ENCODE data around the gene DDX56.

DNA sequence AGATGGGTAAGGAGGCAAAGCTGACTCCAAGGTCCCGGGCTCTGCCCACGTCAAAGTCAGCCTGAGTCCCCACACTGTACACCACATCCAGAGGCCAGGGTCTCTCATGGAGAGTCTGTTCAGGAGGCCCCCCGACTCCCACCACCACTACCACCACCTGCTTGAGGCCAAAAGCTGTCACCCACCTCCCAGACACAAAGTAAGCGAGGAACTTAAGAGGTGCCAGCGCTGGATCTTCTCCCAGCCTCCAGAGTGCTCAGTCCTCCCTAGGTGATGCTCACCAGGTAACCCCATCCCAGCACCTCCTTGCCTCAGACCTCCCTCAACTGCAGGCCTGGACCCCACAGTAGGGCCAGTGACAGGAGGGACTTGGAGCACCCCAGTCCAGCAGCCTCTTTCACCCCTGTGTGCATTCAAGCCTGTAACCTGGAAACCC is 33.1 kb downstream of the DDX56 start:
- no peak for TF ChIP-seq RAD21 (CRISPR knock-in tag; IDR thresholded peaks at IDR 0.05)
- no peak for TF ChIP-seq TAF1 (CRISPR knock-in tag; IDR thresholded peaks at IDR 0.05)
- no peak for TF ChIP-seq TCF12 (IDR thresholded peaks at IDR 0.05)
- TF ChIP-seq TCF12 (CRISPR knock-in tag; IDR thresholded peaks at IDR 0.05) = no peak
- TF ChIP-seq CREB1 (IDR thresholded peaks at IDR 0.05) = no peak
- no peak for TF ChIP-seq CREB1 (CRISPR knock-in tag; IDR thresholded peaks at IDR 0.05)
- TF ChIP-seq, protein P1, sequence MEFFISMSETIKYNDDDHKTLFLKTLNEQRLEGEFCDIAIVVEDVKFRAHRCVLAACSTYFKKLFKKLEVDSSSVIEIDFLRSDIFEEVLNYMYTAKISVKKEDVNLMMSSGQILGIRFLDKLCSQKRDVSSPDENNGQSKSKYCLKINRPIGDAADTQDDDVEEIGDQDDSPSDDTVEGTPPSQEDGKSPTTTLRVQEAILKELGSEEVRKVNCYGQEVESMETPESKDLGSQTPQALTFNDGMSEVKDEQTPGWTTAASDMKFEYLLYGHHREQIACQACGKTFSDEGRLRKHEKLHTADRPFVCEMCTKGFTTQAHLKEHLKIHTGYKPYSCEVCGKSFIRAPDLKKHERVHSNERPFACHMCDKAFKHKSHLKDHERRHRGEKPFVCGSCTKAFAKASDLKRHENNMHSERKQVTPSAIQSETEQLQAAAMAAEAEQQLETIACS (CRISPR knock-in tag; IDR thresholded peaks at IDR 0.05) = no peak
- TF ChIP-seq ZNF24 (IDR thresholded peaks at IDR 0.05) = no peak
- TF ChIP-seq, protein P2, sequence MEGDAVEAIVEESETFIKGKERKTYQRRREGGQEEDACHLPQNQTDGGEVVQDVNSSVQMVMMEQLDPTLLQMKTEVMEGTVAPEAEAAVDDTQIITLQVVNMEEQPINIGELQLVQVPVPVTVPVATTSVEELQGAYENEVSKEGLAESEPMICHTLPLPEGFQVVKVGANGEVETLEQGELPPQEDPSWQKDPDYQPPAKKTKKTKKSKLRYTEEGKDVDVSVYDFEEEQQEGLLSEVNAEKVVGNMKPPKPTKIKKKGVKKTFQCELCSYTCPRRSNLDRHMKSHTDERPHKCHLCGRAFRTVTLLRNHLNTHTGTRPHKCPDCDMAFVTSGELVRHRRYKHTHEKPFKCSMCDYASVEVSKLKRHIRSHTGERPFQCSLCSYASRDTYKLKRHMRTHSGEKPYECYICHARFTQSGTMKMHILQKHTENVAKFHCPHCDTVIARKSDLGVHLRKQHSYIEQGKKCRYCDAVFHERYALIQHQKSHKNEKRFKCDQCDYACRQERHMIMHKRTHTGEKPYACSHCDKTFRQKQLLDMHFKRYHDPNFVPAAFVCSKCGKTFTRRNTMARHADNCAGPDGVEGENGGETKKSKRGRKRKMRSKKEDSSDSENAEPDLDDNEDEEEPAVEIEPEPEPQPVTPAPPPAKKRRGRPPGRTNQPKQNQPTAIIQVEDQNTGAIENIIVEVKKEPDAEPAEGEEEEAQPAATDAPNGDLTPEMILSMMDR (CRISPR knock-in tag; IDR thresholded peaks at IDR 0.05) = no peak
- TF ChIP-seq ZFP82 (CRISPR knock-in tag; IDR thresholded peaks at IDR 0.05; ENCODE audit: borderline replicate concordance) = no peak
- TF ChIP-seq RNF2 (conservative IDR thresholded peaks at IDR 0.05; ENCODE audit: low read depth) = no peak
- TF ChIP-seq FOSL1 (CRISPR knock-in tag; IDR thresholded peaks at IDR 0.05; ENCODE audit: borderline replicate concordance) = no peak
- TF ChIP-seq POLR2A (IDR thresholded peaks at IDR 0.05; ENCODE audit: insufficient read depth in 1 of 2, low read depth in 2 of 2, low read length in 2 of 2) = no peak
- TF ChIP-seq ZNF138 (CRISPR knock-in tag; IDR thresholded peaks at IDR 0.05; ENCODE audit: low read depth) = 0 out of 2 replicates have a peak, but pooled peaks have one; percentile 52
- TF ChIP-seq, protein P3, sequence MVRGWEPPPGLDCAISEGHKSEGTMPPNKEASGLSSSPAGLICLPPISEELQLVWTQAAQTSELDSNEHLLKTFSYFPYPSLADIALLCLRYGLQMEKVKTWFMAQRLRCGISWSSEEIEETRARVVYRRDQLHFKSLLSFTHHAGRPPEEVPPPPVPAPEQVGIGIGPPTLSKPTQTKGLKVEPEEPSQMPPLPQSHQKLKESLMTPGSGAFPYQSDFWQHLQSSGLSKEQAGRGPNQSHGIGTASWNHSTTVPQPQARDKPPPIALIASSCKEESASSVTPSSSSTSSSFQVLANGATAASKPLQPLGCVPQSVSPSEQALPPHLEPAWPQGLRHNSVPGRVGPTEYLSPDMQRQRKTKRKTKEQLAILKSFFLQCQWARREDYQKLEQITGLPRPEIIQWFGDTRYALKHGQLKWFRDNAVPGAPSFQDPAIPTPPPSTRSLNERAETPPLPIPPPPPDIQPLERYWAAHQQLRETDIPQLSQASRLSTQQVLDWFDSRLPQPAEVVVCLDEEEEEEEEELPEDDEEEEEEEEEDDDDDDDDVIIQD (CRISPR knock-in tag; IDR thresholded peaks at IDR 0.05; ENCODE audit: low read depth) = no peak

Measured in HepG2 (cell line).